Body of pancreas (tissue), 4 donors: Measurements from ENCODE around the gene TTLL11. TPM values are rescaled to one million over a fixed set of nuclear protein-coding genes. Genes with fewer than 3 reads are reported as not detected.

Experiments used
- ATAC-seq: fragments of 150-250 bp; one replicate; pipeline ENCODE4 v1.9.1; 2016
- DNase-seq, 4 donors: peaks; one replicate each; pipeline ENCODE4 v3.0.0-alpha.2; 2019
- H3K27ac ChIP-seq, 4 donors: fragments of 200-600 bp; sonication (generic); 1 replicate in 3 of 4; 2 replicates in 1 of 4; pipeline versions ENCODE4 v1.5.1 to v1.6.1; 2016 to 2019; ENCODE audit warnings: mild to moderate bottlenecking in 1 of 4, mixed read lengths in 1 of 4, moderate library complexity in 1 of 4
- H3K27me3 ChIP-seq, 2 donors: fragments of 200-600 bp; sonication (generic); one replicate each; pipeline ENCODE4 v1.6.0; 2016; ENCODE audit warnings: mild to moderate bottlenecking in 1 of 2
- H3K36me3 ChIP-seq, 2 donors: fragments of 200-600 bp; sonication (generic); replicated peaks in 1 of 2; 2 replicates each; pipeline ENCODE4 v1.5.1; 2016; ENCODE audit warnings: low read depth in 2 of 2; ENCODE audit not compliant: insufficient read depth in 1 of 2
- H3K4me1 ChIP-seq: fragments of 200-600 bp; sonication (generic); one replicate; pipeline ENCODE4 v1.6.0; 2016
- H3K4me3 ChIP-seq, 2 donors: fragments of 200-600 bp; sonication (generic); 1 replicate in 1 of 2; 2 replicates in 1 of 2; pipeline ENCODE4 v1.5.1; 2016 to 2019
- H3K9me3 ChIP-seq, 3 donors: fragments of 200-600 bp; sonication (generic); 1 replicate in 2 of 3; 2 replicates in 1 of 3; pipeline ENCODE4 v1.5.1; 2016
- POLR2A ChIP-seq, 3 donors: fragments of 450-650 bp; IDR thresholded peaks; one replicate each; pipeline ENCODE4 v1.6.1; 2016; ENCODE audit warnings: antibody characterized with exemption in 3 of 3, mild to moderate bottlenecking in 2 of 3
- WGBS, 2 donors: methylation state at CpG; one replicate each; pipeline ENCODE4 v1.1.5; 2017; 5-methylcytosine and 5-hydroxymethylcytosine counted together
- intact Hi-C: fragments of 100-400 bp; cut with DNase I; formaldehyde crosslinking; loops from one replicate; pipeline ENCODE4 v1.15.1; 2023
- total RNA-seq, 2 donors: library from RNA; depleted of rRNA; stranded (reverse); fragments of >200 nt; gene quantifications; one replicate each; pipeline ENCODE4 v1.1.0, GENCODE V29; 2016
- TF ChIP-seq, protein P1 (sequence below), 7 experiments: fragments of 450-650 bp in 4 of 7; fragments of 200-600 bp in 3 of 7; sonication (generic) in 3 of 7; IDR thresholded peaks; one replicate each; pipeline ENCODE4 v1.5.1; 2016 to 2019; ENCODE audit warnings: antibody characterized with exemption in 7 of 7

The TTLL11 gene
- total RNA-seq, 2 donors from 2014 or later: 14.5 to 16.8 TPM

DNA sequence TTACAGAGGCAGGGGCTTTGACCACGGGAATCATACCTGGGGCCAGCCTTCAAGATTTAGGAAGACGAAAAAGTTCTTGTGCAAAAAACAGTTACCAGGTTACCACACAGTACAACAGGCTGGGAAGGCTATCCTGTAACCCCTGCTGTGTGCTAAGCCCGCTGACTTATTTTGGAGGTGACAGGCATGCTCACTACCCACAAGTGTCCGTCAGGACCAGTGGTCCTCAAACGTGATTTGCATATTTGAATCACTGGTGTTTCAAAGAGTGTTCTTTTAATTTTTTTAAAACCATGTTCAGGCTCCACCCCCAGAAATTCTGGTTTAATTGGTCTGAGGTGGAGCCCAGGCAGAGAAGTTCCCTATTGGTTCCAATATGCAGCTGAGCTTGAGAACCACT lies 146.6 kb downstream of the TTLL11 start:
- DNase-seq: no peak

DNA sequence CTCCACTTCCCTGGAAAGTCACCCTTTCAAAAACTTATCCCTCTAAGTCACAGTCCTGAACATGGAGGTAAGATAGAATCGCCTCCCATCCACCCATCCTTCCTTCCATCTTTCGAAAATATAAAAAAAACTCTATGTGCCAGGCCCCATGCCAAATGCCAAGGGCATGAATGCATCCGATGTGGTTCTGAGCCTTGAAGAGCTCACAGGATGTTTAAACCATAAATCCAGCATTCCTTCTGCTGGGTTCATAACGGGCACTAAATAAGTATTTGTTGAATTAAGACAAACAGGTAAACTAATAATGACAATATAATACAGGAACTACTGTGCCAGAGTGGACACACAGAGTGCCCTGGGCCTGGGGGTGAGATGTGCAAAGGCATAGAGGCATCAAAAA lies 147.3 kb downstream of the TTLL11 start:
- 84 to 93% methylated on average over 4 of the region's 4 CpGs for WGBS, 2 donors
- Histone ChIP-seq H3K27me3 (no peaks in the 10 kb centered on the region), H3K27ac (no peak overlapping the region), H3K4me1 (no peaks in the 10 kb centered on the region), H3K36me3 (no peaks in the 10 kb centered on the region), H3K9me3 (no peaks in the 10 kb centered on the region), H3K4me3 (no peak overlapping the region)
- DNase-seq: no peak
- no peak for TF ChIP-seq POLR2A (IDR thresholded peaks at IDR 0.05)
- TF ChIP-seq, protein P1, sequence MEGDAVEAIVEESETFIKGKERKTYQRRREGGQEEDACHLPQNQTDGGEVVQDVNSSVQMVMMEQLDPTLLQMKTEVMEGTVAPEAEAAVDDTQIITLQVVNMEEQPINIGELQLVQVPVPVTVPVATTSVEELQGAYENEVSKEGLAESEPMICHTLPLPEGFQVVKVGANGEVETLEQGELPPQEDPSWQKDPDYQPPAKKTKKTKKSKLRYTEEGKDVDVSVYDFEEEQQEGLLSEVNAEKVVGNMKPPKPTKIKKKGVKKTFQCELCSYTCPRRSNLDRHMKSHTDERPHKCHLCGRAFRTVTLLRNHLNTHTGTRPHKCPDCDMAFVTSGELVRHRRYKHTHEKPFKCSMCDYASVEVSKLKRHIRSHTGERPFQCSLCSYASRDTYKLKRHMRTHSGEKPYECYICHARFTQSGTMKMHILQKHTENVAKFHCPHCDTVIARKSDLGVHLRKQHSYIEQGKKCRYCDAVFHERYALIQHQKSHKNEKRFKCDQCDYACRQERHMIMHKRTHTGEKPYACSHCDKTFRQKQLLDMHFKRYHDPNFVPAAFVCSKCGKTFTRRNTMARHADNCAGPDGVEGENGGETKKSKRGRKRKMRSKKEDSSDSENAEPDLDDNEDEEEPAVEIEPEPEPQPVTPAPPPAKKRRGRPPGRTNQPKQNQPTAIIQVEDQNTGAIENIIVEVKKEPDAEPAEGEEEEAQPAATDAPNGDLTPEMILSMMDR (IDR thresholded peaks at IDR 0.05): no peak
- intact Hi-C loops: no loop called here
- ATAC-seq: no peak

More for the DNA sequence above, 146.6 kb downstream of the TTLL11 start:
- no peak for TF ChIP-seq POLR2A (IDR thresholded peaks at IDR 0.05)
- TF ChIP-seq, protein P1 (IDR thresholded peaks at IDR 0.05): no peak
- intact Hi-C loops: no loop called here
- no peaks in the 10 kb centered on the region for H3K36me3 ChIP-seq
- ATAC-seq: no peak
- WGBS, 2 donors: 81 to 86% methylated on average over 5 of the region's 5 CpGs
- no peak overlapping the region for H3K27ac ChIP-seq
- no peaks in the 10 kb centered on the region for H3K4me1 ChIP-seq
- H3K27me3 ChIP-seq: no peaks in the 10 kb centered on the region
- no peak overlapping the region for H3K4me3 ChIP-seq
- no peaks in the 10 kb centered on the region for H3K9me3 ChIP-seq

DNA sequence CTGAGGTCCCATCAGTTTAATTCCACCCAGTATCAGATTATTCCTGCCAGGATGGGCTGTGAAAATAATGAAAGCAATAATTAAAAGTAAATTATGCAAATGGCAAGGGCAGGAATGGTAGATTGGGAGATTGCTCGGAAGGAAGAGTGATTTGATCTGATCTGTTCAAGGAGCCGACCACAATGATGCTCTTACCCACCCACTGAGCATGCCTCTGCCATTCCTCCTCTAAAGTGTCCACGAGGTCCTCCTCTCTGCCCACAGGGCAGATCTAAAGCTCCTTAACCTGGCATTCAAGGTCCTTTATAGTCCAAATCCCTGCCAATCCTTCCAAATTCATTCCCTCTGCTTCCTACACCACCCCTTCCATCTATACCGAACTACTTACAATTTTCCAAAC lies 147.8 kb downstream of the TTLL11 start:
- no peak overlapping the region for H3K27ac ChIP-seq
- intact Hi-C loops: no loop called here
- DNase-seq: no peak
- no peaks in the 10 kb centered on the region for H3K9me3 ChIP-seq
- H3K4me1 ChIP-seq: no peaks in the 10 kb centered on the region
- H3K4me3 ChIP-seq: no peak overlapping the region
- 89 to 93% methylated on average over 4 of the region's 4 CpGs for WGBS, 2 donors
- H3K36me3 ChIP-seq: no peaks in the 10 kb centered on the region
- H3K27me3 ChIP-seq: no peaks in the 10 kb centered on the region
- no peak for ATAC-seq
- TF ChIP-seq, protein P1 (IDR thresholded peaks at IDR 0.05): no peak
- TF ChIP-seq POLR2A (IDR thresholded peaks at IDR 0.05): no peak

DNA sequence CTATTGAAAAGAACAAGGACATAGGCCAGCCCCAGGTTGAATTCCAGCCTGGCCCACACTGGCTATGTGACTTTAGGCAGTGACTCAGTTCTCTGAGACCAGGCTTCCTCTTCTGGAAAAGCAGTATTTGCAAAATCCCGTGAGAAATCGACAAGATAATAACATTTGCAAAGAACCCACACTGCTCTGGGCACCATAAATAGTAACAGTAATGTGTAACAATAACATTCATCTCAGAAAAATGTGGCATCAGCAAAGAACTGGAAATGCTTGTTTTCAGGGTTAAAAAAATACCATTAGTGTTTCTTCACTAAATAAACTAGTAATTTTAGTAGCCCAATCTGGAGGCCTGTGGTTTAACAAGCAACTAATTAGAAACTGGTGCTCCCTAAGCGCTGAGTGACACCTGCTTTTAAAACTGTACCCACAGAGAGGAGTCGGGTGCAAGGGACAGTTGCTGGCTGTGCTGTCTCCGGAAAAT lies 148.4 kb downstream of the TTLL11 start:
- 89 to 90% methylated on average over 5 of the region's 5 CpGs for WGBS, 2 donors
- H3K36me3 ChIP-seq: no peaks in the 10 kb centered on the region
- no peaks in the 10 kb centered on the region for H3K9me3 ChIP-seq
- no peak overlapping the region for H3K27ac ChIP-seq
- intact Hi-C loops: no loop called here
- H3K27me3 ChIP-seq: no peaks in the 10 kb centered on the region
- ATAC-seq (no peak), DNase-seq (no peak)
- H3K4me3 ChIP-seq: no peak overlapping the region
- no peak for TF ChIP-seq POLR2A (IDR thresholded peaks at IDR 0.05)
- TF ChIP-seq, protein P1 (IDR thresholded peaks at IDR 0.05): no peak
- no peaks in the 10 kb centered on the region for H3K4me1 ChIP-seq

DNA sequence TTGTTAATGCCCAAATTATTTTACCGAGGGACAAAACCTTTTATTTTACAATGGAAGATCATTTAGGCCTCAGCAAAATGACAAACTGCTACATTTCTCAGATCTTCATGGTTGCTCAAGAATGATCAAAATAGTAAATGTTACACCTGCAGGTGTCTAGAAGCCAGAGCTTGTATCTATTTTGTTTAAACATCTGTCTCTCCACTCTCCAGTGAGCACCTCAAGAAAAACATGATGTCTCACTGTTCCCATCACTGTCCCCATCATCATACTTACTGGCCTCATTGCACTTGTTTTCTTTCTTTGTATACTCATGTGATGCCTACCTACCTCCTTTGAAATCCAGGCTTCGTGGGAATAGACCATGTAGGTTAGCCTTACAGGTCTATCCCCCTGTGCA lies 149.6 kb downstream of the TTLL11 start:
- H3K36me3 ChIP-seq: no peaks in the 10 kb centered on the region
- WGBS, 2 donors: 91 to 97% methylated on average over 2 of the region's 2 CpGs

More for the DNA sequence above, 149.6 kb downstream of the TTLL11 start:
- ATAC-seq: no peak
- no peak for DNase-seq
- TF ChIP-seq, protein P1 (IDR thresholded peaks at IDR 0.05): no peak
- TF ChIP-seq POLR2A (IDR thresholded peaks at IDR 0.05): no peak
- H3K27me3 ChIP-seq: no peaks in the 10 kb centered on the region
- H3K4me1 ChIP-seq: no peaks in the 10 kb centered on the region
- no peaks in the 10 kb centered on the region for H3K9me3 ChIP-seq
- H3K4me3 ChIP-seq: no peak overlapping the region
- no peak overlapping the region for H3K27ac ChIP-seq
- intact Hi-C loops: no loop called here
